Activated T-helper 2 cell treated with anti-CD3 and anti-CD28 coated beads, Interferon-gamma antibody, Interleukin-2, Interleukin-4, amounts not matched to agents 10 μg/mL and 5 μg/mL and 100 μg/mL, durations not matched to agents 14 hours and 24 hours and 36 hours (primary cell): ENCODE measurements around the gene CD247. TPM values are rescaled to one million over a fixed set of nuclear protein-coding genes. Genes with fewer than 3 reads are reported as not detected.

Experiments used
- DNase-seq: peaks from one replicate; pipeline ENCODE4 v3.0.0; 2021; ENCODE audit warnings: low spot score
- H3K27ac Mint-ChIP-seq: one replicate; pipeline ENCODE4 v1.8.0; 2021; ENCODE audit warnings: mixed read lengths
- H3K27me3 Mint-ChIP-seq: one replicate; pipeline ENCODE4 v1.8.0; 2021; ENCODE audit warnings: low read depth, mixed read lengths
- H3K36me3 Mint-ChIP-seq: one replicate; pipeline ENCODE4 v1.8.0; 2021; ENCODE audit warnings: low read depth, mixed read lengths
- H3K4me1 Mint-ChIP-seq: one replicate; pipeline ENCODE4 v1.8.0; 2021; ENCODE audit warnings: low read depth, mixed read lengths
- H3K4me3 Mint-ChIP-seq: one replicate; pipeline ENCODE4 v1.8.0; 2021; ENCODE audit warnings: low read depth, mild to moderate bottlenecking, moderate library complexity, mixed read lengths
- H3K9me3 Mint-ChIP-seq: one replicate; pipeline ENCODE4 v1.8.0; 2021; ENCODE audit warnings: mixed read lengths
- intact Hi-C: fragments of 100-400 bp; cut with micrococcal nuclease; formaldehyde crosslinking; loops from one replicate; pipeline ENCODE4 v1.15.1; 2023
- total RNA-seq: library from RNA; stranded (reverse); gene quantifications from 2 replicates; pipeline ENCODE4 v1.2.3, GENCODE V29; 2022

The CD247 gene
- total RNA-seq, 1 donor from 2014 or later: 193 TPM

- intact Hi-C loops: loop anchor here (1.0 to 2.0 kb wide), 2 partner anchors 133 to 265 kb away; no protein-coding TSS in a partner anchor
- no peaks in the 10 kb centered on the region for H3K36me3 Mint-ChIP-seq
- H3K4me1 Mint-ChIP-seq: peaks cover 4% of the 10 kb centered on the region
- H3K4me3 Mint-ChIP-seq: no peak overlapping the region
- H3K27me3 Mint-ChIP-seq: peaks cover 3% of the 10 kb centered on the region
- DNase-seq: peak; percentile 47
- no peaks in the 10 kb centered on the region for H3K9me3 Mint-ChIP-seq
- no peak overlapping the region for H3K27ac Mint-ChIP-seq
Measured at GRCh38 chr1:167533851-167534300, 15.5 kb upstream of the CD247 start.

GRCh38 chr1:167532964-167533824 is 14.9 kb upstream of the CD247 start:
- H3K36me3 Mint-ChIP-seq: no peaks in the 10 kb centered on the region
- no peak overlapping the region for H3K27ac Mint-ChIP-seq
- peaks cover 3% of the 10 kb centered on the region for H3K27me3 Mint-ChIP-seq
- intact Hi-C loops: loop anchor here (1.0 to 2.0 kb wide), 2 partner anchors 132 to 264 kb away; no protein-coding TSS in a partner anchor
- no peak for DNase-seq
- no peak overlapping the region for H3K4me3 Mint-ChIP-seq
- no peaks in the 10 kb centered on the region for H3K9me3 Mint-ChIP-seq
- H3K4me1 Mint-ChIP-seq: no peaks in the 10 kb centered on the region

GRCh38 chr1:167532375-167532774 is 14.0 kb upstream of the CD247 start:
- intact Hi-C loops: loop anchor here (2.0 kb wide), 1 partner anchor 264 kb away; no protein-coding TSS in a partner anchor
- DNase-seq: no peak
- no peak overlapping the region for H3K4me3 Mint-ChIP-seq
- H3K27me3 Mint-ChIP-seq: peaks cover 3% of the 10 kb centered on the region
- H3K36me3 Mint-ChIP-seq: no peaks in the 10 kb centered on the region
- H3K27ac Mint-ChIP-seq: no peak overlapping the region
- no peaks in the 10 kb centered on the region for H3K4me1 Mint-ChIP-seq
- H3K9me3 Mint-ChIP-seq: no peaks in the 10 kb centered on the region

- intact Hi-C loops: no loop called here
- no peaks in the 10 kb centered on the region for H3K4me1 Mint-ChIP-seq
- no peaks in the 10 kb centered on the region for H3K36me3 Mint-ChIP-seq
- no peak for DNase-seq
- no peak overlapping the region for H3K4me3 Mint-ChIP-seq
- H3K27ac Mint-ChIP-seq: no peak overlapping the region
- no peaks in the 10 kb centered on the region for H3K9me3 Mint-ChIP-seq
- H3K27me3 Mint-ChIP-seq: peaks cover 12% of the 10 kb centered on the region
Measured at GRCh38 chr1:167529829-167530474, 11.6 kb upstream of the CD247 start.

- no peak overlapping the region for H3K27ac Mint-ChIP-seq
- H3K9me3 Mint-ChIP-seq: no peaks in the 10 kb centered on the region
- no peaks in the 10 kb centered on the region for H3K4me1 Mint-ChIP-seq
- no peak overlapping the region for H3K4me3 Mint-ChIP-seq
- H3K27me3 Mint-ChIP-seq: peaks cover 15% of the 10 kb centered on the region
- intact Hi-C loops: no loop called here
- no peak for DNase-seq
- H3K36me3 Mint-ChIP-seq: no peaks in the 10 kb centered on the region
Measured at GRCh38 chr1:167528057-167528728, 9.9 kb upstream of the CD247 start.

GRCh38 chr1:167526667-167527383 is 8.5 kb upstream of the CD247 start:
- Mint-ChIP-seq H3K4me1 (no peaks in the 10 kb centered on the region), H3K27ac (no peak overlapping the region), H3K36me3 (no peaks in the 10 kb centered on the region), H3K9me3 (no peaks in the 10 kb centered on the region), H3K27me3 (peaks cover 20% of the 10 kb centered on the region), H3K4me3 (no peak overlapping the region)
- DNase-seq: no peak
- intact Hi-C loops: no loop called here

GRCh38 chr1:167524651-167525050 is 6.3 kb upstream of the CD247 start:
- H3K4me3 Mint-ChIP-seq: no peak overlapping the region
- H3K4me1 Mint-ChIP-seq: peaks cover 3% of the 10 kb centered on the region
- DNase-seq: no peak
- intact Hi-C loops: no loop called here
- H3K9me3 Mint-ChIP-seq: no peaks in the 10 kb centered on the region
- peaks cover 20% of the 10 kb centered on the region for H3K27me3 Mint-ChIP-seq
- no peaks in the 10 kb centered on the region for H3K36me3 Mint-ChIP-seq
- no peak overlapping the region for H3K27ac Mint-ChIP-seq

- H3K9me3 Mint-ChIP-seq: no peaks in the 10 kb centered on the region
Measured at GRCh38 chr1:167522246-167522645, 3.9 kb upstream of the CD247 start.

GRCh38 chr1:167520711-167521206 is 2.4 kb upstream of the CD247 start:
- Mint-ChIP-seq H3K4me1 (peaks cover 16% of the 10 kb centered on the region), H3K4me3 (no peak overlapping the region), H3K27me3 (peaks cover 16% of the 10 kb centered on the region), H3K9me3 (no peaks in the 10 kb centered on the region), H3K27ac (no peak overlapping the region), H3K36me3 (peaks cover 25% of the 10 kb centered on the region)
- no peak for DNase-seq
- intact Hi-C loops: no loop called here

More at GRCh38 chr1:167522246-167522645, 3.9 kb upstream of the CD247 start:
- H3K36me3 Mint-ChIP-seq: peaks cover 10% of the 10 kb centered on the region
- no peak overlapping the region for H3K27ac Mint-ChIP-seq
- peaks cover 11% of the 10 kb centered on the region for H3K4me1 Mint-ChIP-seq
- H3K27me3 Mint-ChIP-seq: peaks cover 19% of the 10 kb centered on the region
- no peak overlapping the region for H3K4me3 Mint-ChIP-seq
- no peak for DNase-seq
- intact Hi-C loops: no loop called here

GRCh38 chr1:167517535-167518330 is 596 bp downstream of the CD247 start:
- peaks cover 51% of the 10 kb centered on the region for H3K36me3 Mint-ChIP-seq
- H3K27me3 Mint-ChIP-seq: peaks cover 6% of the 10 kb centered on the region
- intact Hi-C loops: loop anchor here (1.0 to 5.0 kb wide), 7 partner anchors 18 to 295 kb away; partner anchors contain the start of gene CREG1
- DNase-seq: peak; percentile 72
- H3K4me1 Mint-ChIP-seq: peaks cover 38% of the 10 kb centered on the region
- peak overlapping the region; percentile 99 for H3K27ac Mint-ChIP-seq
- H3K9me3 Mint-ChIP-seq: no peaks in the 10 kb centered on the region
- H3K4me3 Mint-ChIP-seq: peak overlapping the region; percentile 95
